GM18499 (cell line): Measurements from ENCODE around the gene STING1.
"Not testable (repeated sequence)": the region's sequence is repeated elsewhere in the genome, so short reads cannot be mapped to it uniquely, and the experiment has no call there.

Experiments
- ATAC-seq: cut with Tn5 transposase; IDR thresholded peaks from one replicate; pipeline ENCODE4 v1.9.1; 2021; ENCODE audit warnings: moderate number of reproducible peaks; ENCODE audit not compliant: insufficient read depth, unreplicated experiment

The STING1 gene

DNA sequence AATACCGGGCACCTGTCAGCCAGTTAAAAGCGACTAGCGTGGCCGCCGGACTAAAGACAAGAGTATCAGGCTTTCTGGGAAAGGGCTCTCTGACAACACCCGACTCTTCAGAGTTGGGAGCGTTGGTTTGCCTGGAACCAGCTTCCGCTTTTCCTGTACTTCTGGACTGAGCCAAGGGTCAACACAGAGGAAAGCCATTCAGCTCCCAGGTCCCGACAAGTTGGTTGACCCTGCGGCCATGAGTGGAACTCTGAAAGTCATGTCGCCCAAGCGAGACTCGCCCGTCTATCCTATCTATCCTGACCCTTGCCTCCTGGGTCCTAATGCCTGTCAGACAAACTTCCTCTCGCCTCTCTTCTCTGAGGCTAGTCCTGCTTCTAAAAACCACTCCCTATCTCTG is 21.3 kb upstream of the STING1 start:
- not testable (repeated sequence) for ATAC-seq

DNA sequence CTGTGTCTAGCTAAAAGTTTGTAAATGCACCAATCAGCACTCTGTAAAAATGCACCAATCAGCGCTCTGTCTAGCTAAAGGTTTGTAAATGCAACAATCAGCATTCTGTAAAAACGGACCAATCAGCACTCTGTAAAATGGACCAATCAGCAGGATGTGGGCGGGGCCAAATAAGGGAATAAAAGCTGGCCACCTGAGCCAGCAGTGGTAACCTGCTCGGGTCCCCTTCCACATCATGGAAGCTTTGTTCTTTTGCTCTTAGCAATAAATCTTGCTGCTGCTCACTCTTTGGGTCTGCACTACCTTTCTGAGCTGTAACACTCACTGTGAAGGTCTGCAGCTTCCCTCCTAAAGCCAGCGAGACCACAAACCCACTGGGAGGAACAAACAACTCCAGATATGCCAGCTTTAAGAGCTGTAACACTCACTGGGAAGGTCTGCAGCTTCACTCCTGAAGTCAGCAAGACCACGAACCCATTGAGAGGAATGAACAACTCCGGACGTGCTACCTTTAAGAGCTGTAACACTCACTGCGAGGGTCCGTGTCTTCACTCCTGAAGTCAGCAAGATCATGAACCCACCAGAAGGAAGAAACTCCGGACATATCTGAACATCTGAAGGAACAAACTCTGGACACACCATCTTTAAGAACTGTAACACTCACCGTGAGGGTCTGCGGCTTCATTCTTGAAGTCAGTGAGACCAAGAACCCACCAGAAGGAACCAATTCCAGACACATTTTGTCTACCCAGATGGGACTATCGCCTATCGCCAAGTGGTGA is 20.7 kb upstream of the STING1 start:
- not testable (repeated sequence) for ATAC-seq

DNA sequence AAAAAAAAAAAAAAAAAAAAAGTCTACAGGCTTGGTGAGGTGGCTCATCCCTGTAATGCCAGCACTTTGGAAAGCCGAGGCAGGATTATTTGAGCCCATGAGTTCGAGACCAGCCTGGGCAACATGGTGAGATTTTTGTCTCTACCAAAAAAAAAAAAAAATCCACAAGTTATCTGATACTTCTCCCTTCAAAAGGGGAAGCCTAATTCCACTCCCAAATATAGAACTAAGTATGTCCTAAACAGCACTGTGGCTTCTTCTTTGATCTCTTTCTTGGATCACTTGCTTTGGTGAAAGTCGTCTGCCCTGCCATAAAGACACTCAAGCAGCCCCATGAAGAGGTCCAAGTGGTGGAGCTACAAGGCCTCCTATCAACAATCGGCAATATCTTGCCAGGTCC is 18.8 kb upstream of the STING1 start:
- ATAC-seq: no peak

GRCh38 chr5:139495638-139496435 is 13.3 kb upstream of the STING1 start:
- ATAC-seq: no peak

GRCh38 chr5:139494832-139495231 is 12.3 kb upstream of the STING1 start:
- ATAC-seq: no peak

DNA sequence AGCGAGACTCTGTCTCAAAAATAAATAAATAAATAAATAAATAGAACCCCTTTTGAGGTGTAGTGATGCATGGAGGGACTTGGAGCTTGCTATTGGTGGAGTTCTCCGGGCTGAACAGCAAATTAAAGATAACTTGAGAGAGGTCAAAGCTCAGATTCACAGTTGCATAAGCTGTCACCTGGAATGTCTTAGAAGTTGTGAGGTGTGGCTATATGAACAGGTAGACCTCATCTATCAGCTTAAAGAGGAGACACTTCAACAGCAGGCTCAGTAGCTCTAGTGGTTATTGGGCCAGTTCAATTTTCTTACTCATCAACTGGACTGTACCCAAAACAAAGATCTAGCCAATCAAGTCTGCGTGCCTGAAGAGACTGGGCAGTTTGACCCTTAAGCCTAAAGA is 11.7 kb upstream of the STING1 start:
- ATAC-seq: no peak

- ATAC-seq: no peak
Measured at GRCh38 chr5:139492700-139493192, 10.2 kb upstream of the STING1 start.

GRCh38 chr5:139488260-139488659 is 5.7 kb upstream of the STING1 start:
- no peak for ATAC-seq

DNA sequence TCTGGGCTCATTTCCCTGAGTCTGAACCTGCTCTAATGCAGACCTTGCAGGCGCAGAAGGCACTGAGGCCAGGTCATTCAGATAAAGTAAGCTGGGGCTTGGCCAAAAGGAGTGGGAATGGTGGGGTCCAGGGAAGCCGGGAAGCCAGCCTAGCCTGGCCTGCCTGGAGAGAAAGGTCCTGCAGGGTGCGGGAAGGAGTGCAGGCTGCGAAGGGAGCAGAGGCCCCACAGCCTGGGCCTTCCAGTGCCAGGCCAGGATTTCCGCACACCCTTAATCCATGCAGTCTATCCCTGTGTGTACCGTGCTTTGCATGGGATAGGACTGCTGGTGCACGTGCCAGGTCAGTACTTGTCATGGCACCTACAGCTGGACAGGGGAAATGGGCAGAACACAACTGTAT is 3.6 kb upstream of the STING1 start:
- ATAC-seq: no peak

DNA sequence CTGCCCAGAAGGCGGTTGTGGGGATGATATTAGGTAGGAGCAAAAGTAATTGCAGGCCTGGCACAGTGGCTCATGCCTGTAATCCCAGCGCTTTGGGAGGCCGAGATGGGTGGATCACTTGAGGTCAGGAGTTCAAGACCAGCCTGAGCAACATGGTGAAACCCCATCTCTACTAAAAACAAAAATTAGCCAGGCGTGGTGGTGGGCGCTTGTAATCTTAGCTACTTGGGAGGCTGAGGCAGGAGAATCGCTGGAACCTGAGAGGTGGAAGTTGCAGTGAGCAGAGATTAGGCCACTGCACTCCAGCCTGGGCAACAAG is 291 bp upstream of the STING1 start:
- ATAC-seq: not testable (repeated sequence)

- ATAC-seq: no peak
Measured at GRCh38 chr5:139481580-139482049, 943 bp downstream of the STING1 start.

DNA sequence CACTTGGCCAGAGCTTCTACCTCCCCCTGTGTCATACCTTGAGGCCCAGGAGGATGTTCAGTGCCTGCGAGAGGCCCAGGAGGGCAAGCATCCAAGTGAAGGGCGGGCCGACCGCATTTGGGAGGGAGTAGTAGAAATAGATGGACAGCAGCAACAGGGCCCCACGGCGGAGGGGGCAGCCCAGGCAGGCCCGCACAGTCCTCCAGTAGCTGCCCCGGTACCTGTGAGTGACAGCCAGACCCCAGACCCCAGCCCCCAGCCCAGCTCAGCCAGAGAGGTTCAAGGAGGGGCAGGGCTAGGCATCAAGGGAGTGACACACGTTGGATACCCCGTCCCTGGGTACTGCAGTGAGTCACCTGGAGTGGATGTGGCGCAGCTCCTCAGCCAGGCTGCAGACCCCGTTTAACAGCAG is 1.4 kb downstream of the STING1 start:
- no peak for ATAC-seq

DNA sequence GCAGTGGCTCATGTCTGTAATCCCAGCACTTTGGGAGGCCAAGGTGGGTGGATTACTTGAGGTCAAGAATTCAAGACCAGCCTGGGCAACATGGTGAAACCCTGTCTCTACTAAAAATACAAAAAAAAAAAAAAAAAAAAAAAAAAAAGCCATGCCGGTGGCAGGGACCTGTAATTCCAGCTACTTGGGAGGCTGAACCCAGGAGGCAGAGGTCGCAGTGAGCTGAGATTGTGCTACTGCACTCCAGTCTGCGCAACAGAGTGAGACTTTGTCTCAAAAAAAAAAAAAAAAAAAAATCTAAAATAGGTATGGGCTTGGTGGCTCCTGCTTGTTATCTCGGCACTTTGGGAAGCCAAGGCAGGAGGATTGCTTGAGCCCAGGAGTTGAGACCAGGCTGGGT is 2.8 kb downstream of the STING1 start:
- ATAC-seq: not testable (repeated sequence)

- ATAC-seq: not testable (repeated sequence)
Measured at GRCh38 chr5:139478657-139479423, 3.7 kb downstream of the STING1 start.

DNA sequence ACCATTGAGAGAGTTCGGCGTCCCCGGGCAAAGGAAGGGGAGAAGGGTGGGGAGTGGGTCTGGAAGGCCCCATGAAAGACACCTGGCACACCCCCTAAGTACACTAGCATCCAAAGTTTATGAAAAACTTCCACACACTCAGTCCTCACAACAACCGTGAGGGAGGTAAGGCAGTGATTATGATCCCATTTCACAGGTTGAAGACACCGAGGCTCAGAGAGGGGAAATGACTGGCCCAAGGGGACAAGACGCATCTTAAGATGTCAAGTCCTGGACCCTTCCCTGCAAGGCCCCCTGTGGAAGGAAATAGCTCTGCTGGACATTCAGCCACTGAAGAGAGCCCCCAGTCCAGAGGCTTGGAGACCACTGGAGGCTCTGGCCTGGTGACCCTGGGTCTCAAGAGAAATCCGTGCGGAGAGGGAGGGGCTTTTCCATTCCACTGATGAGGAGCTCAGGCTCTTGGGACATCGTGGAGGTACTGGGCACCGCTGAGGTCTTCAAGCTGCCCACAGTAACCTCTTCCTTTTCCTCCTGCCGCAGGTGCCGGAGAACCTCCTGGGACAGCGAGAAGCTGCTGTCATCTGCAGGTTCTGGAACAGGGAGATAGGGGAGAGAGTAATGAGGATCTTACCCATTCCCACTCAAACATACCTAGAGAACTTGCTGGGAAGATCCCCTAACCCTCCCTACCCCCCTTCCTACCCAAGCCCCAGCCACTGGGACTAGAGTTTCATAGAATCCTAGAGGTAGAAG is 6.5 kb downstream of the STING1 start:
- no peak for ATAC-seq

- ATAC-seq: no peak
Measured at GRCh38 chr5:139474890-139475791, 7.4 kb downstream of the STING1 start.

GRCh38 chr5:139473565-139473964 is 9.0 kb downstream of the STING1 start:
- ATAC-seq: no peak

DNA sequence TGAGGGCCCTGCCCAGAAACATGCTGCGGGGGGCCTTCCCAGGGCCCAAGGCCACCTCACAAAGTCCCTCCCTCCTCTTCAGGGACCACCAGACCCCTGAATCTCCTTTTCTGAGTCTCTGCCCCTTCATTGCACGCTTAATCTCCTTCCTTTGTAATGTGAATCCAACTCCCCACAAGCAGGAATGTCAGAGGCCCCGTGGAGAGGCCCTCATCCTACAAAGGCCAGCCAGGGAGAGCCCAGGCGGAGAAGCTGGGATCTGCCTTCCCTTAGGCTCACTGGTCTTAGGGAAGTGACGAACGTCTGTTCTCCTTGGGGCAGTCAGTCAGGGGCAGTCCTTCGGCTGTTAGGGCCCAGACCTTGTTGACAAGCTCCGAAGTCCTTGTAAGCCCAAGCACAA is 9.5 kb downstream of the STING1 start:
- no peak for ATAC-seq

GRCh38 chr5:139472386-139473030 is 10.1 kb downstream of the STING1 start:
- no peak for ATAC-seq
